ENCODE measurements around the gene ADAMTS2. TPM values are rescaled to one million over a fixed set of nuclear protein-coding genes. Genes with fewer than 3 reads are reported as not detected.

Gene ADAMTS2
- total RNA-seq, 5 donors from 2014 or later (not counting 1 experiment from before 2014, with no cell fraction given), result 0.09 to 0.23 TPM; not detected in 3

- DNase-seq (no peak), ATAC-seq (replicated peaks in 1 of 4) (no peak)
- H3K36me3 Mint-ChIP-seq, result no peaks in the 10 kb centered on the region
- ChIA-PET CTCF (no interaction called here), POLR2A (no interaction called here)
- 98% methylated on average over 13 of the region's 15 CpGs for WGBS (ENCODE audit: insufficient coverage)
- no peaks in the 10 kb centered on the region for H3K4me1 Mint-ChIP-seq
- H3K27me3 ChIP-seq (replicated peaks in 1 of 2; ENCODE audit: control insufficient read depth in 2 of 2, extremely low read depth in 1 of 2, insufficient read depth in 2 of 2, low read length in 1 of 2), result peaks cover 0 to 15% of the 10 kb centered on the region in 2 experiments
- no peak overlapping the region for H3K27ac ChIP-seq (ENCODE audit: low read length)
- no peaks in the 10 kb centered on the region for H3K36me3 ChIP-seq (ENCODE audit: control insufficient read depth in 2 of 2, extremely low read depth in 1 of 2, insufficient read depth in 1 of 2, low read length in 1 of 2)
- H3K27ac Mint-ChIP-seq, result no peak overlapping the region
- no peaks in the 10 kb centered on the region for H3K27me3 Mint-ChIP-seq
- no peaks in the 10 kb centered on the region for H3K9me3 ChIP-seq
- no peak overlapping the region for H3K4me3 Mint-ChIP-seq
- no peaks in the 10 kb centered on the region for H3K9me3 Mint-ChIP-seq
- H3K4me1 ChIP-seq (ENCODE audit: control insufficient read depth in 1 of 2, extremely low read depth in 1 of 2, insufficient read depth in 2 of 2, low read length in 2 of 2), result no peaks in the 10 kb centered on the region
- H3K4me3 ChIP-seq (ENCODE audit: control insufficient read depth in 1 of 2, extremely low read depth in 1 of 2, low read length in 1 of 2), result no peak overlapping the region
Measured at GRCh38 chr5:179152941-179153340, 192.3 kb downstream of the ADAMTS2 start.

DNA sequence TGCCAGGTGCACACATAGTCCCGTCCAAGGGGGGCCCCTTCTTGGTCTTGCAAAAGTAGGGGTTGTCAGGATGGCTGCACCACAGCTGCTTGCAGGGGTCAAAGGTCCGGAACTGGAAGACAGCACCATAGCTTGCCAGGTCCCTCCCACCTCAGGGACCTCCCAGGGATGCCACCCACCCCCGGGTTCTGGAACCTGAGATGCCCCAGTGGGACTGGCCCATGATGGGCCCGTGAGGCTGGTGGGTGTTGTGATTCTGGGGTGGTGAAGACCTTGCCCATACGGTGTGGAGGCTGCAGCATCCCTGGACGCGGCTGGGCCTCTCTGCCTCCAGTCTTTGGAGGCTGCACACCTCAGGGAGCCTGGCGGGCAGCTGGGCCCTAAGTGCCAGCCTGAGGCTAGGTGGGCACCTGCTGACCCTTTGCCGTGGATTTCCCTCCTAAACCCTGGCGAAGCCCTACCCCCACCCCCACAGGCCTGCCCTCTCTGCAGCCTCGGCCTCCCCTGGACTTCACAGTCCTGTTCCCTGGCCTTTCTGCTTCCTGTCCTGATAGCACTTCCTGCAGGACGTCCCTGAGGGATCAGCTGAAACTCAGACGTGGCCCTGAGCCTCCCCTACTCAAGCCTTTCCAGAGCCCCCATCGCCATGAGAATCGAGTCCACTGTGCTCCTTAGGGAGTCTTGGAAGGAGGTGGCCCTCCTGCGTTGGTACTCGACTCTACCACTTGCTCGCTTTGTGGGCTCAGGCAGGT, 192.9 kb downstream of the ADAMTS2 start:
- H3K4me3 Mint-ChIP-seq, result no peak overlapping the region
- no peaks in the 10 kb centered on the region for H3K27me3 Mint-ChIP-seq
- H3K36me3 Mint-ChIP-seq, result no peaks in the 10 kb centered on the region
- no peaks in the 10 kb centered on the region for H3K9me3 Mint-ChIP-seq
- H3K4me1 Mint-ChIP-seq, result peaks cover 0 to 3% (median 1%) of the 10 kb centered on the region in 3 donors
- Histone ChIP-seq H3K36me3 (ENCODE audit: control insufficient read depth in 2 of 2, extremely low read depth in 1 of 2, insufficient read depth in 1 of 2, low read length in 1 of 2) (no peaks in the 10 kb centered on the region), H3K27me3 (replicated peaks in 1 of 2; ENCODE audit: control insufficient read depth in 2 of 2, extremely low read depth in 1 of 2, insufficient read depth in 2 of 2, low read length in 1 of 2) (peaks cover 0 to 15% of the 10 kb centered on the region in 2 experiments), H3K4me1 (ENCODE audit: control insufficient read depth in 1 of 2, extremely low read depth in 1 of 2, insufficient read depth in 2 of 2, low read length in 2 of 2) (no peaks in the 10 kb centered on the region), H3K4me3 (ENCODE audit: control insufficient read depth in 1 of 2, extremely low read depth in 1 of 2, low read length in 1 of 2) (no peak overlapping the region), H3K27ac (ENCODE audit: low read length) (no peak overlapping the region), H3K9me3 (no peaks in the 10 kb centered on the region)
- ATAC-seq (replicated peaks in 1 of 4) (no peak), DNase-seq (no peak)
- H3K27ac Mint-ChIP-seq, result no peak overlapping the region
- CTCF ChIA-PET, result no interaction called here
- POLR2A ChIA-PET, result no interaction called here
- WGBS (ENCODE audit: insufficient coverage), result 80% methylated on average over 13 of the region's 18 CpGs

GRCh38 chr5:179151286-179152118, 193.8 kb downstream of the ADAMTS2 start:
- no peak overlapping the region for H3K27ac Mint-ChIP-seq
- H3K4me1 ChIP-seq (ENCODE audit: control insufficient read depth in 1 of 2, extremely low read depth in 1 of 2, insufficient read depth in 2 of 2, low read length in 2 of 2), result no peaks in the 10 kb centered on the region
- CTCF ChIA-PET, result no interaction called here
- WGBS (ENCODE audit: insufficient coverage), result 80% methylated on average over 6 of the region's 11 CpGs
- ATAC-seq (replicated peaks in 1 of 4) (no peak), DNase-seq (no peak)
- H3K9me3 Mint-ChIP-seq, result no peaks in the 10 kb centered on the region
- H3K4me3 ChIP-seq (ENCODE audit: control insufficient read depth in 1 of 2, extremely low read depth in 1 of 2, low read length in 1 of 2), result no peak overlapping the region
- POLR2A ChIA-PET, result no interaction called here
- H3K36me3 ChIP-seq (ENCODE audit: control insufficient read depth in 2 of 2, extremely low read depth in 1 of 2, insufficient read depth in 1 of 2, low read length in 1 of 2), result no peaks in the 10 kb centered on the region
- H3K4me3 Mint-ChIP-seq, result no peak overlapping the region
- H3K27me3 ChIP-seq (replicated peaks in 1 of 2; ENCODE audit: control insufficient read depth in 2 of 2, extremely low read depth in 1 of 2, insufficient read depth in 2 of 2, low read length in 1 of 2), result peaks cover 0 to 12% of the 10 kb centered on the region in 2 experiments
- no peak overlapping the region for H3K27ac ChIP-seq (ENCODE audit: low read length)
- peaks cover 1 to 6% (median 3%) of the 10 kb centered on the region in 3 donors for H3K4me1 Mint-ChIP-seq
- no peaks in the 10 kb centered on the region for H3K36me3 Mint-ChIP-seq
- H3K27me3 Mint-ChIP-seq, result no peaks in the 10 kb centered on the region
- no peaks in the 10 kb centered on the region for H3K9me3 ChIP-seq

GRCh38 chr5:179150011-179150410, 195.2 kb downstream of the ADAMTS2 start:
- H3K9me3 Mint-ChIP-seq, result no peaks in the 10 kb centered on the region
- no peak overlapping the region for H3K27ac Mint-ChIP-seq
- no peak overlapping the region for H3K4me3 ChIP-seq (ENCODE audit: control insufficient read depth in 1 of 2, extremely low read depth in 1 of 2, low read length in 1 of 2)
- H3K4me3 Mint-ChIP-seq, result no peak overlapping the region
- CTCF ChIA-PET, result no interaction called here
- ATAC-seq (replicated peaks in 1 of 4), result no peak
- no CpG with 5 or more reads among the region's 7 CpGs for WGBS (ENCODE audit: insufficient coverage)
- H3K27ac ChIP-seq (ENCODE audit: low read length), result no peak overlapping the region
- DNase-seq, result no peak
- H3K36me3 ChIP-seq (ENCODE audit: control insufficient read depth in 2 of 2, extremely low read depth in 1 of 2, insufficient read depth in 1 of 2, low read length in 1 of 2), result no peaks in the 10 kb centered on the region
- H3K4me1 ChIP-seq (ENCODE audit: control insufficient read depth in 1 of 2, extremely low read depth in 1 of 2, insufficient read depth in 2 of 2, low read length in 2 of 2), result peaks cover 0 to 3% of the 10 kb centered on the region in 2 experiments
- H3K9me3 ChIP-seq, result no peaks in the 10 kb centered on the region
- peaks cover 0 to 12% of the 10 kb centered on the region in 2 experiments for H3K27me3 ChIP-seq (replicated peaks in 1 of 2; ENCODE audit: control insufficient read depth in 2 of 2, extremely low read depth in 1 of 2, insufficient read depth in 2 of 2, low read length in 1 of 2)
- no peaks in the 10 kb centered on the region for H3K36me3 Mint-ChIP-seq
- peaks cover 6 to 11% (median 11%) of the 10 kb centered on the region in 3 donors for H3K4me1 Mint-ChIP-seq
- POLR2A ChIA-PET, result no interaction called here
- H3K27me3 Mint-ChIP-seq, result no peaks in the 10 kb centered on the region

- ChIA-PET POLR2A (no interaction called here), CTCF (no interaction called here)
- ATAC-seq (replicated peaks in 1 of 4) (no peak), DNase-seq (no peak)
- H3K27ac ChIP-seq (ENCODE audit: low read length), result no peak overlapping the region
- Mint-ChIP-seq H3K9me3 (no peaks in the 10 kb centered on the region), H3K4me1 (peaks cover 6 to 11% (median 11%) of the 10 kb centered on the region in 3 donors), H3K27me3 (no peaks in the 10 kb centered on the region), H3K36me3 (no peaks in the 10 kb centered on the region), H3K27ac (no peak overlapping the region), H3K4me3 (no peak overlapping the region)
- no peak overlapping the region for H3K4me3 ChIP-seq (ENCODE audit: control insufficient read depth in 1 of 2, extremely low read depth in 1 of 2, low read length in 1 of 2)
- 95% methylated on average over 9 of the region's 10 CpGs for WGBS (ENCODE audit: insufficient coverage)
- H3K9me3 ChIP-seq, result no peaks in the 10 kb centered on the region
- H3K27me3 ChIP-seq (replicated peaks in 1 of 2; ENCODE audit: control insufficient read depth in 2 of 2, extremely low read depth in 1 of 2, insufficient read depth in 2 of 2, low read length in 1 of 2), result peaks cover 0 to 12% of the 10 kb centered on the region in 2 experiments
- H3K4me1 ChIP-seq (ENCODE audit: control insufficient read depth in 1 of 2, extremely low read depth in 1 of 2, insufficient read depth in 2 of 2, low read length in 2 of 2), result peaks cover 0 to 3% of the 10 kb centered on the region in 2 experiments
- no peaks in the 10 kb centered on the region for H3K36me3 ChIP-seq (ENCODE audit: control insufficient read depth in 2 of 2, extremely low read depth in 1 of 2, insufficient read depth in 1 of 2, low read length in 1 of 2)
Measured at GRCh38 chr5:179149278-179149677, 196.0 kb downstream of the ADAMTS2 start.

GRCh38 chr5:179148703-179149170, 196.5 kb downstream of the ADAMTS2 start:
- no peaks in the 10 kb centered on the region for H3K9me3 ChIP-seq
- H3K4me3 ChIP-seq (ENCODE audit: control insufficient read depth in 1 of 2, extremely low read depth in 1 of 2, low read length in 1 of 2), result no peak overlapping the region
- CTCF ChIA-PET, result no interaction called here
- H3K4me1 ChIP-seq (ENCODE audit: control insufficient read depth in 1 of 2, extremely low read depth in 1 of 2, insufficient read depth in 2 of 2, low read length in 2 of 2), result peaks cover 0 to 3% of the 10 kb centered on the region in 2 experiments
- Mint-ChIP-seq H3K36me3 (no peaks in the 10 kb centered on the region), H3K4me1 (peaks cover 6 to 11% (median 11%) of the 10 kb centered on the region in 3 donors), H3K4me3 (no peak overlapping the region), H3K9me3 (no peaks in the 10 kb centered on the region), H3K27ac (no peak overlapping the region), H3K27me3 (no peaks in the 10 kb centered on the region)
- ATAC-seq (replicated peaks in 1 of 4) (no peak), DNase-seq (no peak)
- no peaks in the 10 kb centered on the region for H3K36me3 ChIP-seq (ENCODE audit: control insufficient read depth in 2 of 2, extremely low read depth in 1 of 2, insufficient read depth in 1 of 2, low read length in 1 of 2)
- peaks cover 0 to 12% of the 10 kb centered on the region in 2 experiments for H3K27me3 ChIP-seq (replicated peaks in 1 of 2; ENCODE audit: control insufficient read depth in 2 of 2, extremely low read depth in 1 of 2, insufficient read depth in 2 of 2, low read length in 1 of 2)
- H3K27ac ChIP-seq (ENCODE audit: low read length), result no peak overlapping the region
- POLR2A ChIA-PET, result no interaction called here
- WGBS (ENCODE audit: insufficient coverage), result 83% methylated on average over 6 of the region's 9 CpGs

Data from T-cell (primary cell).